HepG2 (cell line): ENCODE results near the gene HES3. TPM values are rescaled to one million over a fixed set of nuclear protein-coding genes. Genes with fewer than 3 reads are reported as not detected.

ENCODE experiments used
- ATAC-seq: fragments of 200-7000 bp; cut with Tn5 transposase; 3 replicates; pipeline ENCODE4 v1.9.1; 2020; ENCODE audit warnings: mild to moderate bottlenecking, moderate library complexity
- BruUV-seq: library from RNA; stranded (reverse); fragments of 400-500 nt; replicated peaks from 2 replicates; lab custom pipeline; 2021; lab: Mats Ljungman, UMichigan
- CTCF ChIA-PET: fragments of 300-600 bp; formaldehyde crosslinking; extraction: SDS; loops from one replicate; lab custom pipeline; 2021; ENCODE audit warnings: low total read pairs, inconsistent platforms, low intra/inter-chr PET ratio; lab: Yijun Ruan, JAX
- POLR2A ChIA-PET: fragments of 350-600 bp; sonication (Branson Sonifier 250); formaldehyde crosslinking; loops from one replicate; lab custom pipeline; 2020; ENCODE audit warnings: antibody characterized with exemption, inconsistent platforms; lab: Yijun Ruan, JAX
- DNase-seq: peaks from one replicate; pipeline ENCODE4 v3.0.0-alpha.2; 2015; ENCODE audit warnings: low spot score
- FAIRE-seq: peaks from 3 replicates; lab custom pipeline; 2011; peaks lifted over from hg19 to GRCh38; lab: Jason Lieb, UNC
- H2AFZ ChIP-seq: one replicate; pipeline ENCODE4 v1.6.1; 2011; ENCODE audit warnings: low read length, inconsistent platforms
- H3K27ac ChIP-seq: fragments of 300-600 bp; 3 replicates; pipeline ENCODE4 v1.8.0; 2011; ENCODE audit warnings: mixed run types, mild to moderate bottlenecking, mixed read lengths, low read length, inconsistent platforms; ENCODE audit not compliant: insufficient read depth; ENCODE audit errors: extremely low read length
- H3K27me3 ChIP-seq, 2 experiments: fragments of 200-600 bp in 1 of 2; 2 replicates in 1 of 2; 3 replicates in 1 of 2; pipeline versions ENCODE4 v1.6.0 to v1.8.0; 2011; ENCODE audit warnings: low read length in 2 of 2, mild to moderate bottlenecking in 2 of 2, moderate library complexity in 2 of 2, inconsistent platforms in 1 of 2; ENCODE audit not compliant: insufficient read depth in 2 of 2, control insufficient read depth in 1 of 2
- H3K36me3 ChIP-seq, 2 experiments: fragments of 200-600 bp in 1 of 2; replicated peaks in 1 of 2; 2 replicates in 1 of 2; 3 replicates in 1 of 2; pipeline versions ENCODE4 v1.5.1 to v1.8.0; 2011; ENCODE audit warnings: low read length in 2 of 2, inconsistent platforms in 1 of 2; ENCODE audit not compliant: insufficient read depth in 2 of 2, control insufficient read depth in 1 of 2
- H3K4me1 ChIP-seq: 2 replicates; pipeline ENCODE4 v1.5.1; 2012; ENCODE audit warnings: low read length, inconsistent platforms; ENCODE audit not compliant: insufficient read depth
- H3K4me2 ChIP-seq: 2 replicates; pipeline ENCODE4 v1.6.0; 2011; ENCODE audit warnings: low read depth, low read length, inconsistent platforms
- H3K4me3 ChIP-seq, 3 experiments: fragments of 200-600 bp in 1 of 3; sonication (generic), shearing (Covaris generic) in 1 of 3; replicated peaks in 1 of 3; 2 replicates each; pipeline ENCODE4 v1.5.1; 2011 to 2016; ENCODE audit warnings: low read length in 3 of 3, inconsistent platforms in 2 of 3, low read depth in 2 of 3, mild to moderate bottlenecking in 2 of 3, control low read depth in 1 of 3, mixed read lengths in 1 of 3; ENCODE audit not compliant: insufficient read depth in 1 of 3
- H3K79me2 ChIP-seq: one replicate; pipeline ENCODE4 v1.6.1; 2011; ENCODE audit warnings: low read length, inconsistent platforms; ENCODE audit not compliant: insufficient read depth
- H3K9ac ChIP-seq: 2 replicates; pipeline ENCODE4 v1.6.0; 2011; ENCODE audit warnings: mild to moderate bottlenecking, low read depth, low read length, inconsistent platforms; ENCODE audit not compliant: insufficient read depth
- H3K9me3 ChIP-seq: 2 replicates; pipeline ENCODE4 v1.5.1; 2012; ENCODE audit warnings: mild to moderate bottlenecking, low read length
- H4K20me1 ChIP-seq: 2 replicates; pipeline ENCODE4 v1.6.0; 2011; ENCODE audit warnings: inconsistent platforms, mild to moderate bottlenecking, low read length, moderate library complexity; ENCODE audit not compliant: insufficient read depth
- ARHGAP35 ChIP-seq: sonication (generic); formaldehyde crosslinking; IDR thresholded peaks from 2 replicates; pipeline ENCODE4 v1.9.0; 2022; ENCODE audit warnings: mild to moderate bottlenecking, inconsistent platforms, moderate library complexity, missing genetic modification reagents, borderline replicate concordance
- CCAR2 ChIP-seq: fragments of 200-400 bp; formaldehyde crosslinking; optimal IDR thresholded peaks from 2 replicates; pipeline ENCODE3; 2018; ENCODE audit warnings: low read depth, mild to moderate bottlenecking, low read length, moderate library complexity
- DMTF1 ChIP-seq: sonication (generic); formaldehyde crosslinking; IDR thresholded peaks from 2 replicates; pipeline ENCODE4 v1.4.0; 2020; ENCODE audit warnings: mild to moderate bottlenecking, missing genetic modification reagents
- NFE2 ChIP-seq: sonication (generic); formaldehyde crosslinking; IDR thresholded peaks from 2 replicates; pipeline ENCODE4 v1.4.0; 2020; ENCODE audit warnings: missing genetic modification reagents
- NR3C1 ChIP-seq: sonication (generic); formaldehyde crosslinking; IDR thresholded peaks from 2 replicates; pipeline ENCODE4 v1.4.0; 2020; ENCODE audit warnings: missing genetic modification reagents
- TFAP4 ChIP-seq: sonication (generic); IDR thresholded peaks from 2 replicates; pipeline ENCODE4 v1.6.1; 2016; ENCODE audit warnings: low read depth, borderline replicate concordance
- ZKSCAN8 ChIP-seq: IDR thresholded peaks from 2 replicates; pipeline ENCODE4 v1.6.1; 2016; ENCODE audit warnings: borderline replicate concordance, missing genetic modification reagents, missing compliant biosample characterization
- ZNF431 ChIP-seq: sonication (generic); formaldehyde crosslinking; IDR thresholded peaks from 2 replicates; pipeline ENCODE4 v1.9.0; 2022; ENCODE audit warnings: missing genetic modification reagents, low read depth, mild to moderate bottlenecking, borderline replicate concordance
- WGBS: methylation state at CpG from one replicate; pipeline ENCODE4 v1.1.6; 2017; ENCODE audit warnings: low lambda C conversion rate; 5-methylcytosine and 5-hydroxymethylcytosine counted together
- in situ Hi-C: cut with HindIII; loops from 2 replicates; pipeline ENCODE4 v1.10.0; 2017; ENCODE audit warnings: low pct_unique_long_range_greater_than_20kb; ENCODE audit not compliant: extremely low pct_ligation_motif_present
- intact Hi-C: fragments of 100-400 bp; cut with micrococcal nuclease; formaldehyde crosslinking; loops from one replicate; pipeline ENCODE4 v1.10.0; 2022; ENCODE audit not compliant: unreplicated experiment
- polyA plus RNA-seq, 8 experiments: library from polyadenylated mRNA; depleted of rRNA in 3 of 8; stranded (reverse) in 7 of 8; unstranded in 1 of 8; fragments of >200 nt; fragmentation: Illumina TruSeq in 4 of 8; extraction: Trizol in 4 of 8; gene quantifications; 2 replicates each; pipeline versions ENCODE4 v1.2.1 to v1.2.3, GENCODE V29; 2011 to 2016; ENCODE audit warnings: low read depth in 4 of 8, missing spikeins in 1 of 8, mixed read lengths in 1 of 8; ENCODE audit not compliant: insufficient read depth in 1 of 8
- total RNA-seq, 5 experiments: library from RNA; depleted of rRNA; stranded (reverse); fragments of >200 nt; fragmentation: Illumina TruSeq; extraction: Trizol; gene quantifications; 2 replicates each; pipeline ENCODE4 v1.2.3, GENCODE V29; 2016; ENCODE audit warnings: low read depth in 1 of 5

HES3 gene
- total and polyA plus RNA-seq, 2 of the 13 experiments (the other 11 are each of a cell fraction or from before 2014, with no cell fraction given), result not detected

- 99% methylated on average over 7 of the region's 21 CpGs for WGBS
- Histone ChIP-seq H3K4me1 (peaks cover 11% of the 10 kb centered on the region), H3K79me2 (no peaks in the 10 kb centered on the region), H3K4me3 (no peak overlapping the region), H3K9me3 (no peaks in the 10 kb centered on the region), H3K4me2 (no peak overlapping the region), H3K27me3 (no peaks in the 10 kb centered on the region; a peak in 1 of 5 replicates), H3K36me3 (0 out of 5 replicates have a peak, but pooled peaks cover 1 to 6% of the 10 kb centered on the region in 2 experiments), H4K20me1 (no peaks in the 10 kb centered on the region), H3K9ac (no peak overlapping the region), H3K27ac (no peak overlapping the region), H2AFZ (no peak overlapping the region)
- intact Hi-C loops, result no loop called here
- no TSS peak for BruUV-seq
- ATAC-seq (no peak), DNase-seq (no peak), FAIRE-seq (no peak)
- ChIA-PET CTCF (no interaction called here), POLR2A (no interaction called here)
- in situ Hi-C loops, result no loop called here
- no peak for TF ChIP-seq NFE2 (CRISPR knock-in tag)
- TF ChIP-seq DMTF1, result no peak
- no peak for TF ChIP-seq ZKSCAN8 (CRISPR knock-in tag)
- no peak for TF ChIP-seq ZNF431
- no peak for TF ChIP-seq ARHGAP35
- TF ChIP-seq NR3C1 (CRISPR knock-in tag), result no peak
- no peak for TF ChIP-seq TFAP4
- no peak for TF ChIP-seq CCAR2
These were observed 24.4 kb downstream of the HES3 start for GRCh38 chr1:6268415-6268814.
